Cerebellar cortex (tissue), 1 donor: ENCODE measurements around the gene TPM1.

Experiments
- DNase-seq: peaks from one replicate; pipeline ENCODE4 v3.0.0-alpha.2; 2015; ENCODE audit warnings: low spot score

TPM1 gene

DNA sequence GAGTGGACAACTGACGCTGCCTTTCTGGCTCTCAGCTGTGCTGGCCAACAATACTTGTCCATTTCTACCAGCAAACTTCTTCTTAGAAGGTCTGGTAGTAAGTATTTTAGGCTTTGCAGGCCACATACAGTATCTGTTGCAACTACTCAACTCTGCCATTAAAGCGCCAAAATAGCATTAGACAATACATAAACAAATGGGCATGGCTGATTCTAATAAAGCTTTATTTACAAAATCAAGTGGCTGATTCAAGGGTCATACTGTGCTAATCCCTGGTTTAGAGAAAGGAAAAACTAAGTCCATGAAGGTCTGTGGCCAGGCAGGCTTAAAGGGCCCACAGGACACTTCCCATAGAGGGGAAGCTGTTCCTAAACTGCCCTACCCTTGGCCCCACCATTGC is 26.3 kb upstream of the TPM1 start:
- no peak for DNase-seq

- DNase-seq: no peak
Measured at GRCh38 chr15:63018639-63019038, 23.9 kb upstream of the TPM1 start.

- no peak for DNase-seq
Measured at GRCh38 chr15:63019511-63020109, 22.9 kb upstream of the TPM1 start.

GRCh38 chr15:63020128-63020527 is 22.4 kb upstream of the TPM1 start:
- DNase-seq: no peak

DNA sequence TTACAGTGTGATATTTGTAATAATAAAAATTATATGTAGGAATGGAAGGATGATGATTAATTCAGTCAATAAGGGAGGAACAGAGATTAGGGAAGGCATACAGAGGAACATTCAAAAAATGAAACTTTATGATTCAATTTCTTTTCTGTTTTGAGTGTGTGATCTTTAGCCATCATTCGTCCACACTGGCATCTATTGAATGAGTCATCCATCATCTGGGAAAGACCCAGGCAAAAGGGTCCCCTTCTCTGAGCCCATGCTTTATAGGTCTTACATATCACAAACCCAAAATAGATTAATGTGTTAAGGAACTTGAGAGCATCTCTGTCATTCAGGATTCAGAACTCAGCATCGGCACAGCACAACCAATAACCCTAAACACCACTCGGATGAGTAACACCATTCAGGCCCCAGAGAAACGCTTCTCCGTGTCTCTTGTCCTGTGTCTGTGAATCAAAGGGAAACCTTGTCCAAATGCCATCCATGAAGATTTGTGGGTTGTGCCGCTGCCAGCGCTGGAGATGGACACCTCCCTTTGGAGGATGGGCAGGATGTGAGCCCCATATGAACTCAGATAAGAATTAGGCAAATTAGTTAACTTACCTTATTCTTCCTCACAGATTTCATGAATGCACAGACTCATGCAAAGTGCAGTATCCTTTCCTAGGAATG is 21.7 kb upstream of the TPM1 start:
- DNase-seq: no peak

DNA sequence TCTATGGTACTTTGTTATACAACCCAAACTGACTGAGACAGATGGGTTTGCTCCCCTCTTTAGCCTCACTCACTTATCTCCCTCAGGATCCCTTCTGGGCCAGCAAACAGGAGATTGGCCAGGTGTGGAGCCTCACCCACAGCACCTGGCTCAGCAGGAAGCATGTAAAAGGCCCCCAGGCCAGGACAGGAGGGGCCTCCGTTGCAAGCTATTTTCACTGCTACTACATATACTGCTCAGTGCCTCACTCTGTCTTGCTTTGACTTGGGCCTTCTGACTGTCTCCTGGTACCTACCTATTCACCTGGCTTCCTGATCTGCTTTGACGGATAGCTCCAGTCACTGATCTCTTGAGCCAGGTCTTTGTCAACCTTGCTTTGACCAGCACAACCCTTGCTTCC is 20.4 kb upstream of the TPM1 start:
- DNase-seq: no peak

GRCh38 chr15:63022663-63023062 is 19.9 kb upstream of the TPM1 start:
- no peak for DNase-seq

- DNase-seq: no peak
Measured at GRCh38 chr15:63023351-63023945, 19.1 kb upstream of the TPM1 start.

DNA sequence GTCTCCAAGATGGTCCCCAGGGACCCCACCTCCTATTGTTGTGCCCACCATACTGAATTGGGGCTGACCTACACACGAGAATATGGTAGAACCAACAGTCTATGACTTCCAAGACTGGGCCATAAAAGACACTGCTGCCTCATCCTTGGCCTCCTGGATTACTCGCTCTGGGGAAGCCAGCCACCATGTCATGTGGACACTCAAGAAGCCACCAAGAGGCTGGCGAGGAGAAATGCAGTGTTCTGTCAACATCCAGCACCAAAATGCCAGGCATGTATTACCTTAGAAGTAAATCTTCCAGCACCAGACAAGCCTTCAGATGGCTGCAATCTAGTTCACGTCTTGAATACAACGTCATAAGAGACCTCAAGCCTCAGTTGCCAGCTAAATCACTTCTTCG is 17.1 kb upstream of the TPM1 start:
- no peak for DNase-seq

DNA sequence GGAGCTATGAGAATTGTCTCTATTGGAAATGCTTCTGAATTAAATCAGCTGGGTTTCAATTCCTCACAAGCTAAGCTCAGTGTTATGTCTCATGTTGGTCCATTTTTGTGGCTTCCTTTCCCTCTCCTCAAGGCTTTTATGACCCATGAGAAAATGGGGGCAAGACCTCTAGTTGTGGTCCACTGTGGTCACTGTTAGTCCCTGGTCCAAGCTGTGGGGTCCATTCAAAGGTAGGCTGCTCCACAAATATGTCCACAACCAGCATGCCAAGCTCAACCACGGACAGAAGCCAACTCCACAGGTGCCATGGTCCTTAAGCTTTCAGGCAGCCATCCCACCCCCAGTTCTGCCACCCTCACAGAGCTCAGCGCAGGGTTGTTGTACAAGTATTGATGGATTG is 14.9 kb upstream of the TPM1 start:
- no peak for DNase-seq

GRCh38 chr15:63028442-63029110 is 14.0 kb upstream of the TPM1 start:
- DNase-seq: no peak

DNA sequence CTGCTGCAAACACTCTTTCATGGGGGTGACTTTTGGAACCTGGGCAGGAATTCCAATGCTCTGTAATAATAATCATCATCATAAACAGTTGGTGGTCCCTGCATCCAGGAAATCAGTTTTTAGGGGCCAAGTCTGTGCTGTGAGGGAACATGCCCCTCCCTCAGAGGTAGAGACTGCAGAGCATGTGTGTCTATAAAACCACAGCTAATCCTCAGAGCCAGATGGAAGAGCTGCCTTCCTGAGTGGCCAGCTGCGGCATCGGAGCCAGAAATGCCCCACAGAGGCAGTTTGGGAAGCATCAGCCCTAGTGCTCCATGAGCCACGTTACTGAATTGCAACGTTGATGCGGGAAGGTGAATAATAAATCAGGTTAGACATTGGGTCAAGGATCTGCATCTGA is 12.9 kb upstream of the TPM1 start:
- DNase-seq: no peak

DNA sequence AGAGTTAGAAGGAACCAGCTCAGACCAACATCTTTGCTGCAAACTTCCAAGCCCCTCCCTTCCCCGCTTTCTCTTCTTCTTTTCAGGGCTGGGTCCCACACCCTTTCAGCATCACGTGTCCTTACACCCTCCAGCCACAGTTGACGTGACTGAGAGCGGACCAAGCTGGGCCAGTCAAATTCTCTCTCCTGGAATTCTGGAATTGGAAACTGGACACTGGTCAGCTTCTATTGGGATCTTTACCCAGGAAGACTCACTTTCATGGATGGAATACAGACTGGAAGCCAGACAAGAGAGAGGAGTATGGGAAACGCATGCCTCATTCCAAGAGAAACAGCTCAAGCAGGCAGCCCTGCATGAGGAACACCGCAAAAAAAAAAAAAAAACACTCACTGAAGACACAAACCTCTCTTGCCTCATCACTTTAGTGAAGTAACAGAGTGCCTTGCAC is 12.4 kb upstream of the TPM1 start:
- no peak for DNase-seq

DNA sequence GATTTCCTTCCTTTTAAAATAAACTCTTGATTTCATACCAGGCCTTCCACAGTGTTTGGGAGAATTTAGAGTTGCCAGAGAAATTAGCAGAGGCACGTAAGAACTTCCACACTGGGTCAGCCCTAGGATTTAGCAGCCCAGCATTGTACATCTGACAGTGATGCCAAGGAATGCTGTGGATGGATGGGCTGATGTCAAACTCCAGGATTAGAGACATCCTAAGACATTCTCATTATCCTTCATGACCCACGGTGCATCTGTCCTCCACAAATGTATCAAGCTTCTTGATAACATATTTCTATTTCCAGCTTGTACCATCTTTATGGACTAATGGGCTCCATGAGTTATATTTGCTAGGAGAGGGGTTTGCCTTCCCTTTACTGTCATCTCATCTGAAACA is 8.0 kb upstream of the TPM1 start:
- no peak for DNase-seq

DNA sequence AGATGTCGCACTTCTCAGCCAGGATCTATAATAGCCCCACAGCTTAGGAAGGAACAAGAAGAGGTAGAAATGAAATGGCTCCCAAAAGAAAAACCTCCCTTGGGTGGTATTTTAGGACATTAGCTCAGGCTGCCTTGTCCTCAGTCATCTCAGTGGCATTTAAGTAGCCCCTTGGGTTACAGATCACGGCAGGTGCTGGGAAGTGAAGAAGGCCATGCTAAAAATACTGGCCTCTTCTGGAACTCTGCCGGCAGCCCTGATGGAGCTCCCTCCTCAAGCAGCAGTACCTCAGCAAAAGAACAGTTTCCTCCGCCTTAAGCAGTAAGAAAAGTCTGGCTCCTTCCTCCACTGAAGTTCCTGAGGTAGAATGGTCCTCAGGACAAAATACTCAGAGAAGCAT is 7.3 kb upstream of the TPM1 start:
- DNase-seq: no peak

GRCh38 chr15:63035977-63036376 is 6.6 kb upstream of the TPM1 start:
- no peak for DNase-seq

- DNase-seq: no peak
Measured at GRCh38 chr15:63037976-63038720, 4.4 kb upstream of the TPM1 start.

DNA sequence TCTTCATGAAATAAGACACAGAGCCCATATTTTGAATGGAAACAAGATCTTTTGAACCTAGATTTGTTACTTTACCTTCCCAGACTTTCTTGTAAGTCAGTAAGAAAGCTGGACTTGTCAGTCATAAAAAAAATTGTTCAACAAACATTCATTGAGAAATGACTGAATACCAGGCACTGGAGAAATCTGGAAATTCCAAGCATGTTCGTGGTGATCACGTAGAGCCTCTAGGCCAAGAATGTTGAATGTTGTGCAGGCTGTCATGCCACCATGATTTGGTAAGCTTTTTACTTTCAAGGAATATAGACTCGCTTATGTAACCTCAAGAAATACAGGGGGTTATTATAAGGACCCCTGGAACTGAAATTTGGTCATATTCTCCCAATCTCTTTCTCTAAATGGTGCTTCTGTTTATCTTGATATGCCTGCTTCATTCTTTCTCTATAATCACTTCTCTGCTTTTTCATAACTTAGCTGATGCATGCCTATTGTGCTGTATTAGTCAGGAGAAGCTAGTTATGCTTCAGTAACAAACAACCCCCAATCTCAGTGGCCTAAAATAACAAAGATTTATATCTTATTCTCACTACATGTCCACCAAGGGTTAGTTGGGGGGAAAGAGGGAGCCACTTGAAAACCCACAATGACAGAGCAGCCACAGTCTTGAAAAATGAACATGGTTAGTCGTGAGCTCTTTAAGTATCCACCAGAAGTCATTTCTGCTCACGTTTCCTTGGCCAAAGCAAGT is 3.4 kb upstream of the TPM1 start:
- no peak for DNase-seq

DNA sequence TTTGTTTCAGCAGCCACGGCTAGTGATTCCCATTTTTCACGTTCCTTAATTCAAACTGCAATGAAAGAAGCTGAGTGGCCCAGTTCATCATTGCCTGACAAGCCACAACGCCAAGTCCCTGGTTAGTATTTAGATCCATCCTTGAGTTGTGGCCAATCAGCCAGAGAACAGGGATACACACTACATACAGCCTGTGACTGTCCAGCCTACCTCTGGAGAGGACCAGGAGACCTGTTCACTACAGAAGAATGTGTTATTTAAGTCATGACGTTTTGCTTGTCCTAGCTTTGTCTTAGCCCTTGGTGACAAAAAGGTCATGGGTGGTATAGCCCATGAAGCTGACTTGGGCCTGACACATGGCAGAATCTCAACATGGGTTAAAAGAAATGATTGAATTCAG is 2.7 kb upstream of the TPM1 start:
- DNase-seq: no peak

- no peak for DNase-seq
Measured at GRCh38 chr15:63040509-63040908, 2.0 kb upstream of the TPM1 start.

- DNase-seq: no peak
Measured at GRCh38 chr15:63040954-63041353, 1.6 kb upstream of the TPM1 start.
